Measurements from ENCODE around the gene PTH2R.

DNA sequence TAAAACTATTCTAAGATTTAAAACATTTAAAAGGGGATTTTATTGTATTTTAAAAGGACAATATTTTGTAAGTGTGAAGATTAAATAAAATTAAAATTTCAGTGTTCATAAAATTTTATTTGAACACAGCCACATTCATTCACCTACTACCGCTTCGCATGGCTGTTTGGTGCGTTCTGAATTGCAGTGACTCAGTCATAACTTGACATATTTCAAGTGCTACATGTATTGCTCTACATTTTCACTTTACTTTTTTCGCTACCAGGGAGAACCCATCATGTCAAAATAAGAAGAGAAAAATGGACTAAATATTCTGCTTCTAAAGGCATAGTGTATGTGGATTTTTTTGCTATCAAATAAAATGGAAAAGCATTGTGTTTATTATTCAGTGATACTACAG, 8.7 kb downstream of the PTH2R start:
- no peak for TF ChIP-seq GATA3 (IDR thresholded peaks at IDR 0.05; ENCODE audit: low read depth, low read length)
- no peak for TF ChIP-seq GATA2 (IDR thresholded peaks at IDR 0.05; ENCODE audit: low read depth, low read length)
